Bone marrow (tissue), 2 donors: ENCODE data around the gene GOSR1.
"Not testable (repeated sequence)": the region's sequence is repeated elsewhere in the genome, so short reads cannot be mapped to it uniquely, and the experiment has no call there.

Experiments
- DNase-seq, 2 donors: peaks; one replicate each; lab custom pipeline; 2025; lab: John Stamatoyannopoulos, UW

The GOSR1 gene

DNA sequence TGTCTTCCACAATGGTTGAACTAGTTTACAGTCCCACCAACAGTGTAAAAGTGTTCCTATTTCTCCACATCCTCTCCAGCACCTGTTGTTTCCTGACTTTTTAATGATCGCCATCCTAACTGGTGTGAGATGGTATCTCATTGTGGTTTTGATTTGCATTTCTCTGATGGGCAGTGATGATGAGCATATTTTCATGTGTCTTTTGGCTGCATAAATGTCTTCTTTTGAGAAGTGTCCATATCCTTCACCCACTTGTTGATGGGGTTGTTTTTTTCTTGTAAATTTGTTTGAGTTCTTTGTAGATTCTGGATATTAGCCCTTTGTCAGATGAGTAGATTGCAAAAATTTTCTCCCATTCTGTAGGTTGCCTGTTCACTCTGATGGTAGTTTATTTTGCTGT lies 84.6 kb downstream of the GOSR1 start:
- not testable (repeated sequence) for DNase-seq

DNA sequence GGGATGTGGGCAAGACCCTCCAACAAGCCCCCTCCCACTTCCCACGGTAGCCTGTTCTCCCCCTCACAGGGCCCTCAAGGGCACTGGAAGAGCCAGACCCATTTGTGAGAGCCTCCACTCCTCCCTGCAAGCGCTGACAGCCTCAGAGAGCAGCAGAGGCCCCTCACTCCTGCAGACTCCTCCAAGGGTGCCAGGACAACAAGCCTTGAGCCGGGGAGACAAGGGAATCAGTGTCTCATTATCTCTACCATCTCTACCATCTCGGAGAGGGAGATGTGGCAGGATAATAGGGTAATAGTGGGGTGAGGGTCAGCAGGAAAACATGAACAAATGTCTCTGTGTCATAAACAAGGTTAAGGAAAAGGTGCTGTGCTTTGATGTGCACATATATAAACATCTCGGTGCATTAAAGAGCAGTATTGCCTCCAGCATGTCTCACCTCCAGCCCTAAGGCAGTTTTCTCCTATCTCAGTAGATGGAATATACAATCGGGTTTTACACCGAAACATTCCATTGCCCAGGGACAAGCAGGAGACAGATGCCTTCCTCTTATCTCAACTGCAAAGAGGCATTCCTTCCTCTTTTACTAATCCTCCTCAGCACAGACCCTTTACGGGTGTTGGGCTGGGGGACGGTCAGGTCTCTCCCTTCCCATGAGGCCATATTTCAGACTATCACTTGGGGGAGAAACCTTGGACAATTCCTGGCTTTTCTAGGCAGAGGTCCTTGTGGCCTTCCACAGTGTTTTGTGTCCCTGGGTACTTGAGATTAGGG lies 86.1 kb downstream of the GOSR1 start:
- DNase-seq = not testable (repeated sequence)

- DNase-seq = not testable (repeated sequence)
These were observed 86.7 kb downstream of the GOSR1 start for GRCh38 chr17:30563905-30564390.

- not testable (repeated sequence) for DNase-seq
These were observed 87.3 kb downstream of the GOSR1 start for GRCh38 chr17:30564422-30565072.

DNA sequence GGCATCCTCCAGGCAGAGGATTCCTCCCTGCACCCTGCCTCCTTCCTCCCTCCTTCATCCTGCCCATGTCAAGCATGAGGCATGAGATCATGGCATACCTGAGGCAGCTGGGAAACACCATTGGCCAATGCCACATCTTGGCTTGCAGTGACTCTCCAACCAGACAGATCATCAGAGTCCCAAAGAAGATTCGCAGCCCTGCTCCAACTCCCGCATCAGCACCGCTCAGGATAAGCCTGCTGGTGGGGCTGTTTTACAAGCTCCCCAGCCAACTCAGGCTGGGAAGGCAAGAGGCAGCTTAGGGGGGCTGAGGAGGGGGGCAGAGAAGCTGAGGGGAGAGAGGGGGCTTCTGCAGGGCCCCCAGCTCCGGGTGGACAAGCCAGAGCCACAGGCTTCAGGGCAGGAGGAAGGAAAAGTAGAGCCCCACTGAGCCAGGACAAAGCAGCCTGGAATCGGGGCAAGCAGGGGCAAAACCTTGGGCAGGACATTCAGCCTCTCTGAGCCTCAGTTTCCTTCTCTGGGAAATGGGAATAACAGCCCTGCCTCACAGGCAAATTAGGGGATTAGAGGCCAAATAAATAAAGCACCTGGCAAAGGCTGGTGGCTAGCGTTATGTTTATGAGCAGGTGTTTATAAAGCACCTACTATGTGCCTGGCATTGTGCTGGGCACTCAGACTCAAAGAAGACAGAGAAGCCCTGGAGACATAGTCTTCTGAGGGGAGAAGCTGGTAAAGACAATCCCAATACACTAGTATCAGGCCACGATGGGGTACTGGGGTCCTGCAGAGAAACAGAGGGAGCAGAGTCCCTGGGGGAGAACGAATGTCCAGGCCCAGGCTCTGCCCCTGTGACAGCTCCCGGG lies 88.1 kb downstream of the GOSR1 start:
- DNase-seq = no peak

GRCh38 chr17:30566104-30566503 lies 88.9 kb downstream of the GOSR1 start:
- not testable (repeated sequence) for DNase-seq

DNA sequence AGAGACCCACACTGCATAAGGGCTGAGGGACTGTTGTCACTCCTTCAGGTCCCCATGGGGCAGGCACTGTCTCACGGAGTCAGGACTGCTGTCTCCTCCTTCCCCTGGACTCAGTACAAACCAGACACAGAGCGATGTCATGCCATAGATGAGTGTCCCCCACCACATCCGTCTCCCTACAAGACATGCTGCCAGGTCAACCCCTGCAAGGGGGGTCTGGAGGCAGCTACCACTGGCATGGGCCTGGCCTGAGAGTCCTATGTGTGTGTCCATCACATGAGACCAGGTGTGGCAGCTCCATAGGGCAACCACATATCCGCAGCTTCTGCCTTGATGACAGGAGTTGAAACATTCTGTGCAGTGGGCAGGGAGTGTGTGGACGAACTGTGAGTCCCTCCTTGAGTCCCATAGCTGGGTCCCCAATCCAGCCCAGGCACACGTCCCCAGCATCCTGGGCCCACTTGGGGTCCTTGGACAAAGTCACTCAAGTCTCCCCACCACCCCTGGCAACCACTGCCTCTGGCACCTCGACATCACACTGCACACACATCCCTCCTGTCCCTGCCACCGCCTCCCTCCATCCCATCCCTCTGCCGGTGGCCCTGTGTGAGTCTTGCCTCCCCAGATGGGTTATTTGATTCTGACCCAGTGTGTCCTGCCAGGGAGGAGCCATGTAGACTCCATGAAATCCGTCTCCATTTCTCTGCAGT lies 89.5 kb downstream of the GOSR1 start:
- DNase-seq = not testable (repeated sequence)

- DNase-seq = no peak
These were observed 90.3 kb downstream of the GOSR1 start for GRCh38 chr17:30567231-30568116.

GRCh38 chr17:30568117-30568430 lies 90.9 kb downstream of the GOSR1 start:
- no peak for DNase-seq

GRCh38 chr17:30569531-30570175 lies 92.4 kb downstream of the GOSR1 start:
- DNase-seq = not testable (repeated sequence)

DNA sequence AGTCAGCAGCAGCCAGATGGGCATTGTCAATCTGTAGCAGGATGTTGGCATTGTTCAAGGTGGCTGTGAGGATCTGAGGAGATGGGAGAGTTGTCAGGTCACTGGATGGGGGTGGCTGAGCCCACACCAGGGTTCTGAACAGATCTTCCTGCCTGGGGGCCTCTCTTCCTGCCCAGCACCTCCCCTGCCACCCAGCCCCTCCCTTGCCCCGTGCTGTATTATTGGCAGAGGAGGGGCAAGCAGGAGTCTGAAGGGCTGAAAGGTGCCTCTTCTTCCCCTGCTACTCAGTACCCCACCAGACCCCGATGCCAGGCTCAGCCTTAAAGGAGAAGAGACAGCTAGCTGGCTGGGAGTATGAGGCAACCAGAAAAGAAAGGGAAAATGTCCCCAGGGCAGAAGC lies 93.0 kb downstream of the GOSR1 start:
- DNase-seq = no peak

- no peak for DNase-seq
These were observed 93.5 kb downstream of the GOSR1 start for GRCh38 chr17:30570596-30571265.

- not testable (repeated sequence) for DNase-seq
These were observed 94.2 kb downstream of the GOSR1 start for GRCh38 chr17:30571404-30571803.

DNA sequence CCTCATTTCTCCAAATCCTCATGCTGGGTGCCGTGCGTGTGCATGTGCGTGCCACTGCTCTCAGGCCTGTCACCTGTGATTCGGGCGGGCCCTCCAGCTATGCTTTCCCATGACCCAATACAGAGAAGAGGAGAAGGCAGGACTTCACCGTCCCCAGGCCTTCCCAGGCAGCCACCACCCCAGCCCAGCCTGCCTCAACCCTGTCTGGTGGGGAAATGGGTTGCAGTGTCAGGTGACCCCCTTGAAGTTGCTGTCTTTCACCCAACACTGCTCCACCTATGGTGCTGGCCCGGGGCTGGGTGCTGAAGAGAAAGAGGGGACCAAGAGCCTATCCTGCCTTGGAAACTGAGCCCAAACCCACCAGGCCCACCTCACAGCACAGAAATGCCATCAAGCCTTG lies 94.7 kb downstream of the GOSR1 start:
- no peak for DNase-seq

- DNase-seq = not testable (repeated sequence)
These were observed 95.7 kb downstream of the GOSR1 start for GRCh38 chr17:30572651-30573554.

GRCh38 chr17:30573603-30574175 lies 96.5 kb downstream of the GOSR1 start:
- DNase-seq = no peak

DNA sequence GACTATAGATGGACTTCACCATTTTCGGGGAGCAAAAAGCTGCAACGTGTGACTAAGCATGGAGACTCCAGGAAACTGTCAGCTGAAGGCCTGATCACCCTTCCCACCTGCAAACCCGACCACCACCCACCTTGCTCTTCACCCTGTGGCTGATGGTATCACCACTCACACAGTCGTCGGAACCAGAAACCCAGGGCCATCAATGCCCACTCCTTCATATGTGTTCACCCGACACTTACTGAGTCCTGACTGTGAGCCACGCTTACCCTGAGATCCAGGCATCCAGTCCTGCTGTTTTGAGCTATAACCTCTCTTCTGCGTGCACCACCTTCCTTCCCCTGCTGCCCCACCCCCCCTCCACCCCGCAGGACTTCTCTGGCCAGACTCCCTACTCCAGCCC lies 97.1 kb downstream of the GOSR1 start:
- not testable (repeated sequence) for DNase-seq

DNA sequence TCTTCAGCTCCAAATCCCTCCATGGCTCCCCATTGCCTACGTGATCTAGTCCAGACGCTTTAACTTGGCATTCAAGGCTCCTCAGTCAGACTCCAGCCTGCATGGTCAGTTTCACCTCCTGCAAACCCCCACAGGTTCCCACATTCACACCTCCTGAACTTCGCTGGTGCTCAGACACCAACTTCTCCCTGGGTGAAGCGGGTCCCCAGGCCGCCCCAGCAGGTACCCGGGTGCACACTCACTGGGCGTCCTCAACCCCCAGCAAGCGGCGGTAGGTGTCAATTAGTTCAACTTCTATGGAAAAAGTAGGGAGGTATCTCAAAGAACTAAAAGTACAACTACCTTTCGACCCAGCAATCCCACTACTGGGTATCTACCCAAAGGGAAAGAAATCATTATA lies 97.6 kb downstream of the GOSR1 start:
- DNase-seq = not testable (repeated sequence)
